ENCODE data around the gene KCTD5.

DNA sequence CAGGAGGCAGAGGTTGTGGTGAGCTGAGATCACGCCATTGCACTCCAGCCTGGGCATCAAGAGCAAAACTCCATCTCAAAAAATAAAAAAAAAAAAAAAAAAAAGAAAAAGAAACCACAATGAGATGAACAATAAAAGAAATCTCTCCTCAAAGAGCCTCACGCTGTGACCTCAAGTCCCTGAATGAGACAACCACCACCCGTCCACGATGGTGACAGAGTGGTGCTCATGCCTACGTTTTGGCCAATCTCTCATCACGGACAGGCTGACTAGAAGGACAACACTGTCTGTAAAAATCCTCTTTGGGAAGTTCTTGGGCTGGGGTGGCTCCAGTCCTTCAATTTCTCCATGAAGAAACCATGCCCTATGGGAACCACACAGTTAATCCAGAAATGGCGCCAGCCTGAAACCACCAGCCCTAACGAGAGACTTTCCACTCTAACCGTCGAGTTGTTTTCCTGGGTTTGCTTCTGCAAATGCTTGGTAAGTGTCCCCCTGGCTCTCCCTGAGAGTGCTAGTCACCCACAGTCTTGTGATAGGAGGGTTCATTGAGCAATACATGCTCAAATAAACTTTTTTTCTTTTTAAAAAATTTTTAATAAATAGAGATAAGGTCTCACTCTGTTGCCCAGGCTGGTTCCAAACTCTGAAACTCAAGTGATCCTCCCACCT lies 52.7 kb downstream of the KCTD5 start:
- TF ChIP-seq, protein P1, sequence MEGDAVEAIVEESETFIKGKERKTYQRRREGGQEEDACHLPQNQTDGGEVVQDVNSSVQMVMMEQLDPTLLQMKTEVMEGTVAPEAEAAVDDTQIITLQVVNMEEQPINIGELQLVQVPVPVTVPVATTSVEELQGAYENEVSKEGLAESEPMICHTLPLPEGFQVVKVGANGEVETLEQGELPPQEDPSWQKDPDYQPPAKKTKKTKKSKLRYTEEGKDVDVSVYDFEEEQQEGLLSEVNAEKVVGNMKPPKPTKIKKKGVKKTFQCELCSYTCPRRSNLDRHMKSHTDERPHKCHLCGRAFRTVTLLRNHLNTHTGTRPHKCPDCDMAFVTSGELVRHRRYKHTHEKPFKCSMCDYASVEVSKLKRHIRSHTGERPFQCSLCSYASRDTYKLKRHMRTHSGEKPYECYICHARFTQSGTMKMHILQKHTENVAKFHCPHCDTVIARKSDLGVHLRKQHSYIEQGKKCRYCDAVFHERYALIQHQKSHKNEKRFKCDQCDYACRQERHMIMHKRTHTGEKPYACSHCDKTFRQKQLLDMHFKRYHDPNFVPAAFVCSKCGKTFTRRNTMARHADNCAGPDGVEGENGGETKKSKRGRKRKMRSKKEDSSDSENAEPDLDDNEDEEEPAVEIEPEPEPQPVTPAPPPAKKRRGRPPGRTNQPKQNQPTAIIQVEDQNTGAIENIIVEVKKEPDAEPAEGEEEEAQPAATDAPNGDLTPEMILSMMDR (IDR thresholded peaks at IDR 0.05) = no peak
- no peak for TF ChIP-seq POLR2A (IDR thresholded peaks at IDR 0.05)
